ENCODE data around the gene BGLAP. TPM values are rescaled to one million over a fixed set of nuclear protein-coding genes. Genes with fewer than 3 reads are reported as not detected.

Gene BGLAP
- total RNA-seq, 1 donor from 2014 or later: 1.2 TPM

GRCh38 chr1:156226782-156227181, 15.2 kb upstream of the BGLAP start:
- Mint-ChIP-seq H3K9me3 (ENCODE audit: unreplicated experiment) (no peaks in the 10 kb centered on the region), H3K4me1 (ENCODE audit: unreplicated experiment) (peaks cover 4% of the 10 kb centered on the region), H3K27ac (ENCODE audit: unreplicated experiment) (no peak overlapping the region), H3K4me3 (ENCODE audit: unreplicated experiment) (no peak overlapping the region), H3K36me3 (ENCODE audit: low read depth, unreplicated experiment) (peaks cover 26% of the 10 kb centered on the region), H3K27me3 (ENCODE audit: unreplicated experiment) (no peaks in the 10 kb centered on the region)
- TF ChIP-seq CTCF (IDR thresholded peaks at IDR 0.05; ENCODE audit: unreplicated experiment): no peak
- no peak for DNase-seq (ENCODE audit: low spot score)

GRCh38 chr1:156228501-156228900, 13.5 kb upstream of the BGLAP start:
- Mint-ChIP-seq H3K36me3 (ENCODE audit: low read depth, unreplicated experiment) (peaks cover 13% of the 10 kb centered on the region), H3K27me3 (ENCODE audit: unreplicated experiment) (peaks cover under 1% of the 10 kb centered on the region)

GRCh38 chr1:156229809-156230472, 12.0 kb upstream of the BGLAP start:
- Mint-ChIP-seq H3K9me3 (ENCODE audit: unreplicated experiment) (no peaks in the 10 kb centered on the region), H3K4me1 (ENCODE audit: unreplicated experiment) (peaks cover 7% of the 10 kb centered on the region), H3K4me3 (ENCODE audit: unreplicated experiment) (no peak overlapping the region), H3K27me3 (ENCODE audit: unreplicated experiment) (peaks cover 2% of the 10 kb centered on the region), H3K27ac (ENCODE audit: unreplicated experiment) (no peak overlapping the region), H3K36me3 (ENCODE audit: low read depth, unreplicated experiment) (peaks cover 9% of the 10 kb centered on the region)
- DNase-seq (ENCODE audit: low spot score): no peak
- TF ChIP-seq CTCF (IDR thresholded peaks at IDR 0.05; ENCODE audit: unreplicated experiment): no peak

More at GRCh38 chr1:156228501-156228900, 13.5 kb upstream of the BGLAP start:
- DNase-seq (ENCODE audit: low spot score): no peak
- H3K4me1 Mint-ChIP-seq (ENCODE audit: unreplicated experiment): peaks cover 6% of the 10 kb centered on the region
- H3K9me3 Mint-ChIP-seq (ENCODE audit: unreplicated experiment): no peaks in the 10 kb centered on the region
- no peak for TF ChIP-seq CTCF (IDR thresholded peaks at IDR 0.05; ENCODE audit: unreplicated experiment)
- no peak overlapping the region for H3K27ac Mint-ChIP-seq (ENCODE audit: unreplicated experiment)
- H3K4me3 Mint-ChIP-seq (ENCODE audit: unreplicated experiment): peak overlapping the region; percentile 71

- Mint-ChIP-seq H3K9me3 (ENCODE audit: unreplicated experiment) (no peaks in the 10 kb centered on the region), H3K27me3 (ENCODE audit: unreplicated experiment) (peaks cover 2% of the 10 kb centered on the region), H3K4me3 (ENCODE audit: unreplicated experiment) (no peak overlapping the region), H3K27ac (ENCODE audit: unreplicated experiment) (no peak overlapping the region), H3K4me1 (ENCODE audit: unreplicated experiment) (peaks cover 4% of the 10 kb centered on the region), H3K36me3 (ENCODE audit: low read depth, unreplicated experiment) (peaks cover 9% of the 10 kb centered on the region)
- no peak for TF ChIP-seq CTCF (IDR thresholded peaks at IDR 0.05; ENCODE audit: unreplicated experiment)
- no peak for DNase-seq (ENCODE audit: low spot score)
Measured at GRCh38 chr1:156230473-156230837, 11.5 kb upstream of the BGLAP start.

GRCh38 chr1:156232201-156232894, 9.6 kb upstream of the BGLAP start:
- peaks cover 17% of the 10 kb centered on the region for H3K36me3 Mint-ChIP-seq (ENCODE audit: low read depth, unreplicated experiment)
- no peaks in the 10 kb centered on the region for H3K9me3 Mint-ChIP-seq (ENCODE audit: unreplicated experiment)
- peaks cover 3% of the 10 kb centered on the region for H3K4me1 Mint-ChIP-seq (ENCODE audit: unreplicated experiment)
- no peak overlapping the region for H3K4me3 Mint-ChIP-seq (ENCODE audit: unreplicated experiment)
- H3K27ac Mint-ChIP-seq (ENCODE audit: unreplicated experiment): no peak overlapping the region
- H3K27me3 Mint-ChIP-seq (ENCODE audit: unreplicated experiment): peaks cover 5% of the 10 kb centered on the region
- TF ChIP-seq CTCF (IDR thresholded peaks at IDR 0.05; ENCODE audit: unreplicated experiment): no peak
- no peak for DNase-seq (ENCODE audit: low spot score)
